HG03571 (cell line): ENCODE results near the gene GRIK5.
"Not testable (repeated sequence)": the region's sequence is repeated elsewhere in the genome, so short reads cannot be mapped to it uniquely, and the experiment has no call there.

Experiments
- ATAC-seq: cut with Tn5 transposase; IDR thresholded peaks from one replicate; pipeline ENCODE4 v1.9.1; 2021; ENCODE audit not compliant: unreplicated experiment

The GRIK5 gene

DNA sequence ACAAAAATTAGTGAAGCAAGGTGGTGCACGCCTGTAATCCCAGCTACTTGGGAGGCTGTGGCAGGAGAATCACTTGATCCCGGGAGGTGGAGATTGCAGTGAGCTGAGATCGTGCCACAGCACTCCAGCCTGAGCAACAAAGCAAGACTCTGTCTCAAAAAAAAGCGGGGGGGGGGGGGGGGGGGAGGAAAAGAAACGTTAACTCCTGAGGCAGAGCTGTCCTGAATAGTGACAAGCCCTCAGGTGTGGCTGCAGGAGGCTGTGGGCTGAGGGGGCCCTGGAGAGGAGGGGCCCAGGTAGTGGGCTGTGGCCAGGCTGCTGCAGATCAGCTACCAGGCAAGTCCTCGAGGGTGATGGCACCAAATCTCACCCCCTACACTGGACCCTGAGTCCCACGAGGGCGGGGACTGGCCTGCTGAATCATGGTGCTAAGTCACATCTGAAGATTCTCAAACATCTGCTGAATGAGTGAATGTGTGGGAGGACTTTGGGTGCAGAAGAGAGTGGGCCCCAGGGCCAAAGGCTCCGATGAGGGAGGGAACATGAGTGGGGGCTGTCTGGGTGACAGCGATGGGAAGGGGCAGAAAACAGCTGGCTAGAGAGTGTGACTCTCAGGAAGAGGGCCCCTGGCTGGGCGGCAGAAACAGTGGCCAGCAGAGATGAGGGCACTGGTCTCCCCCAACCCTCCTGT, 51.4 kb downstream of the GRIK5 start:
- ATAC-seq, result no peak

DNA sequence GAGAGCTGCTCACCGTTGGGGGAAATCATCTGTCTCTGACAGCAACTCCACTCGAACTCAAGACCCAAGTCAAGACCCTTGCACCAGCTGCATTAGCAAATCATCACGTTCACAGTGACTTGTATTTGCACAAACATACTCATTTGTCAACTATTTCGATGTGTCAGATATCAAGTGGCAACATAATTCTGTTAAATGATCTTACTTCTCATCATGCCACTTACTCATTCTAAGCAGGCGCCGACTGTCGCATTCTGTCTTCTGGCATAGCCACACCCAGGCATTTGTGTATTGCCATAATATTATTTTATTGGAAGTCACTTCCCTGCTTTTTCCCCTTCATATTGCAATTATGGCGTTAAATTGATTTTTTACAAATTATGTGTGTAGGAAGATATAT, 53.0 kb downstream of the GRIK5 start:
- ATAC-seq, result no peak

DNA sequence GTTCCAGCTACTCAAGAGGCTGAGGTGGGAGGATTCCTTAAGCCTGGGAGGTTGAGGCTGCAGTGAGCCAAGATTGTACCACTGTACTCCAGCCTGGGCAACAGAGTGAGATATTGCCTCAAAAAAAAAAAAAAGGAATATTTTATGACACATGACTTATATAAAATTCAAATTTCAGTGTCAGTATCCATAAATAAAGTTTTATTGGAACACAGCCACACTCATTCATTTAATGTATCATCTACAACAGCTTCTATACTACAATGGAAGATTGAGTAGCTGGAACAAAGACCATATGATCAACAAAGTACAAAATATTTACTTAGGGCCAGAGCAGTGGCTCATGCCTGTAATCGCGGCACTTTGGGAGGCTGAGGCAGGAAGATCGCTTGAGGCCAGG, 57.3 kb downstream of the GRIK5 start:
- ATAC-seq, result not testable (repeated sequence)

DNA sequence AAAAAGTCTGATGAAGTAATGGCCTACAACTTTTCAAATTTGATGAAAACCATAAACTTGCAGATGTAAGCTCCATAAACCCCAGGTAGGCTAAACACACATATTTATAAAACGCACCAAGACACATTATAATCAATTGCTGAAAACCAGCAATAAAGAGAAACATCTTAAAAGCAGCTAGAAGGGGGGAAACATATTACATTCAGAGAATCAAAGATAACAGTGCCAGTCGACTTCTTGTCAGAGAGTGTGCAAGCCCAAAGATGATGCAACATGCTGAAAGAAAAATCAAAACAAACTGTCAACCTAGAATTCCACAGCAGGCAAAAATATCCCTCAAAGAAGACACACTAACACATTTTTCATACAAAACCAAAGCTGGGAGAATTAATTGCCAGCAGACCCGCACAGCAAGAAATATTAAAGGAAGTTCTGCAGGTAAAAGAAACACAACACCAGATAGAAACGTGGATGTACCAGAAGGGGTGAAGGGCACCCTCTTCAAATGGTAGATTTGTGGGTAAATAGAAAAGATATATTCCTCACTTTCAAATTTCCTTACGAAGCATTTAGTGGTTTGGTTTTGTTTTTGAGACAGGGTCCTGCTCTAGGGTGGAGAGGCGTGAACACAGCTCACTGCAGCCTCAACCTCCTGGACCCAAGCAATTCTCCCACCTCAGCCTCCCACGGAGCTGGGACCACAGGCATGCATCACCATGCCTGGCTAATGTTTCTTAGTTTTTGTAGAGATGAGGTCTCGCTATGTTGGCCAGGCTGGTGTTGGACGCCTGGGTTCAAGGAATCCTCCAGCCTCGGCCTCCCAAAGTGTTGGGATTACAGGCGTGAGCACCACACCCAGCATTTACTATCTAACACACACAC, 59.5 kb downstream of the GRIK5 start:
- ATAC-seq, result no peak

DNA sequence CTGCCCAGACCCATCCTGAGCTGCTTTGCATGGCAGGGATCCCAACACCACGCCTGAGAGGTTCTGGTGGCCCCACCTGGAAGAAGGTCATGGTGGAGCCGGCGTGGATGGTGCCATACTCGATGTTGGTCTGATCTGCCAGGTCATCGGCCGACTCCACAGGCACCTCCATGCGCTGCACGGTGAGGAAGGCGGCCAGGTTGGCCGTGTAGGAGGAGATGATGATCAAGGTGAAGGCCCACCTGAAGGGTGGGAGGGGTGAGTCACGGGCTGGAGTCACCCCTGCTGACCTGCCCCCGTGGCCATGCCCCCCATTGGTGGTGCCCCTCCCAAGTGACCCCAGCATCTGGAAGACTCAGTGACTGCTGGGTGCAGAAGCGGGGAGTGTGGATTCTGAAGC, 63.4 kb downstream of the GRIK5 start:
- no peak for ATAC-seq

DNA sequence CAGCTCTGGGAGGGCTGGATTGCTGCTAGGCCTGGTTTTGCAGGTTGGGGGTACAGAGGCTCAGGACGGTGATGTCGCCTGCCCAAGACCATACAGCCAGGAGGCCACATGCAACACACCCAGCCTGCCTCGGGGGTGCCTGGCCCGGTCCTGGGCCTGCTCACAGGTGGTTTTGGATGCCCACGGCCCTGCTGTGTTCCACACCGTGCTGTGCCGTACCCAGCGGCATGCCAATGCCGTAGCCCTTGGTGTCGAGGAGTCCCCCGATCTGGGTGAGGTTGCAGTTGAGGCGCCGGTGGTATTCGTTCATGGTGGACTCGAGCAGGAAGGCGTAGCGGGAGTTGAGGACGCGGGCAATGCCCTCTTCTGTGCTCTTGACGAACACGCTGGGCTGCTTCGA, 64.5 kb downstream of the GRIK5 start:
- ATAC-seq, result no peak

DNA sequence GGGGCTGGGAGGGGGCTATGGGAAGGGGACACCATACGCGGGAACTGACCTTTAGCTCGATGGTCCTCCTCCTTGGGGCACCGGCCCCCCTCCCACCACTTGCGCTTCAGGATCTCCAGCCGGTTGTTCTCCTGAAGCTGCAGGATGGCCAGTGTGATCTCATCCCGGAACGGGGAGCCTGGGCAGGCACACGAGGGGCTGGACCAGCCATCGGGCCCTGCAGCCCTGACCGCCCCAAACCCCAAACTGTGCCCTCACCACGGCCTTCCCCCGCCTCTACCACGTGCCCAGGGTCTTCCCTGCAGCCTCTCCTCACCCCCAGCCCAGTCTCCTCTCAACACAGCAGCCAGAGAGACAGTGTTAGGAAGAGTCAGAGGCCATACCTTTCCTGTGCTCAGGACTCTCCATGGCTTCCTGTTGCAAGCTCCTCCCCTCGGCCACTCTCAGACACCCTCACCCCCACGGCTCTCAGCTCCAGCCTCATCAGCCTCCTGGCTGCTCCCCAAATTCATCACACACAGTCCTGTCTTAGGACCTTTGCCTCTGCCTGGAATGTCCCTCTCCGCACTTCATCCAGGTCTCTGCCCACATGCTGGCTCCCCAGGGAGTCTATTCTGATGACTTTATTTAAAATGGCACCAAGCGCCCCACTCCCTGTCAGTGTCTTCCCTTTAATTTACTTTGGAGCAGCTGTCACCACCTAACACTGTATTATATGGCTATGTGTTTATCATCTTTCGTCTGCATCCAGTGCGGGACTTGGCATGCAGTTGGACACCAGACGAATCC, 66.3 kb downstream of the GRIK5 start:
- ATAC-seq, result no peak

DNA sequence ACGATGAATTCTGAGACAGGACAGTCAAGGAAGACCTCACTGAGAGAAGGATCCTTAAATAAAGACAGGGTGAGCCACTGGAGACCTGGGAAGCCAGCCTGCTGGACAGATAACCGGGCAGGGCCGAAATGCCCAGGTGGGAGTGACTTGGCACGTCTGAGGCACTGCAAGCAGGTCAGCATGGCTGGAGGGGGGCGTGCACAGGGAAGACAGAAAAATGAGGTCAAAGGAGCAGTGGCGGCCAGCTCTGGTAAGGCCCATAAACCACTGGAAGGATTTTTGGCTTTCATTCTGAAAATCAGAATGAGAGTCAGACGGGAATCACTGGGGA, 70.2 kb downstream of the GRIK5 start:
- ATAC-seq, result no peak

DNA sequence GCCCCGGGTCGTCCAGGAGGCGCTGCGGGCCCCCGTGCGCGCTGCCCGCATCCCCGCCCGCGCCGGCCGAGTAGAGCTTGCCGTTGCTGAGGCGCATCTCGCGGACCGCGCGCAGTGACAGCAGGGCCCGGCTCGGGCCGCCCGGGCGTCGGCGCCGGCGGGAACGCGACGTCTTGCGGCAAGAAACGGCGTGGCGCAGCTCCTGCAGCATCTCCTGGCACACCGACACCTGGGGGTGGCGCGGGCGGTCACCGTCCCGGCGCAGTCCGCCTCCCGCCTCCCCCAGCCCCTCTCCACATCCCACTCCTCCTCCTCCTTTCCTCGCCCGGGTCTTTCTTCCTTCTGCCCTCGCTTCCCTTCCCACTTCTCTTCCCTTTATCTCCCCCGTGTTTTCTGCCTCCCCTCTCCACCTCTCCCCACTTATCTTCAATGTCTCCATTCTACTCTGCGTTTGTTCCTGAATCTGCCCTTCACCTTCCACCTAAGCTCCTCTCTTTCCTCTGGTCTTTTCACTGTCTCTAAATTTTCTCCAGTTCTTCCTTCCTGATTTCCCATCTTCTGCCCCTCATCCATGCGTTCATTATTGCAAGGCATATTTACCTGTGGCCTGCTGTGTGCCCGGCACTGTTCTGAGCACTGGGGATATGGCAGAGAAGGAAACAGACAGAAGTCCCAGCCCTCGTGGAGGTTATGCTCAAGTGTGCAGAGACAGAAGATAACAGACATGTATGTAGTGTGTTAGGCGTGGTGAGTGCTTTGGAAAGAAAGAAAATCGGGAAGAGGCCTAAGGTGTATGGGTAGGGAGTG, 70.7 kb downstream of the GRIK5 start:
- ATAC-seq, result no peak

DNA sequence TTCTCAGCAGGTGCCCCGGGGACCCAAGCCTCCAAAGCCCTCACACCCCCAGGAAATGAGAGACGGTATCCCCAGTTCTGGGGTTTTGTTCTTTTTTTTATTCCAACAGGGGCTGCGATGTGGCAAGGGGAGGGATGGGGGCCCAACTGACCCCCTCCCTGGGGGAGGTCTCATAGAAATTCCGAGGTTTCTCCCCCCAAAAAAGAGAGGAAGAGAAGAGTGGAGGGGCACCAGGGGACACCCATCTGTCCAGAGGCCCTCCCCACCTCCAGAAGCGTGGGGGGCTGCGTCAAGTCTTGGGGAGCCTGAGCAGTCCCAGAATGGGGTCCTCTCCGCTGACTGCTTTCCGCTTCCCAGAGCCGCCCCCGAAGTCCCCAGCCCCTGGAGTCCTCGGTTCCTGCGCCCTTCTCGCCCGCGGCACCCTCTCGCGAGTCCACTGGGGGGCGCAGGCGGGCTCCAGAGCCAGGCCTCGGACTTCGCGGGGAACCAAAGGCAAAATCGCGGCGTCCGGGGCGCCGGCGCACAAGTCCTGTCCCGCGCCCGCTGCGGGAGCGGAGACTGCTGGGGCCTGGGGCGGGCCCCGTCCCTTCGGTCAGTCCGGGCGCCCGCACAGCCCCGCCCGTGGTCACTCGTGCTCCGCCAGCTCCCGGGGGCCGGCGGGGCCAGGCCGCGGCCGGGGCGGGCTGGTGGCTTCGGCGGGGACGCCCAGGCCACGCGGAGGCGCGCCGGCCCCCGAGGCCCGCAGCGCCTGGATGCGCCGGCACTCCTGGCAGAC, 71.6 kb downstream of the GRIK5 start:
- no peak for ATAC-seq

DNA sequence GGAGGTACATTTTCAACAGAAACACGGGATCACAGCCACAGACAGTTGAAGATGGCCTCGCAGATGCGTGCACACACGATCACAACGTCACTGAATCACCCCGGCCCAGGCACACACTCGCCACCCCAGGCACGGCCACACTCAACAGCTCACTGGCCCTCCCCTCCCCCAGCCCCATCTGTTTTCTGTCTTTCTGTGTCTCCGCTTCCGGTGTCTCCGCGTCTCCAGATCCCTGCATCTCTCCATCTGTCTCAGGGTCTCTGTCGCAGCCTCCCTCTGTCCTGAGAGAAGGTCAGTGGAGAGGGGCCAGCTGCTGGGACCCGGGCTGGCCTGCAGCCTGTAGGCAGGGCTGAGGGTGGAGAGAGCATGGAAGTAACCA, 72.2 kb downstream of the GRIK5 start:
- ATAC-seq, result no peak

DNA sequence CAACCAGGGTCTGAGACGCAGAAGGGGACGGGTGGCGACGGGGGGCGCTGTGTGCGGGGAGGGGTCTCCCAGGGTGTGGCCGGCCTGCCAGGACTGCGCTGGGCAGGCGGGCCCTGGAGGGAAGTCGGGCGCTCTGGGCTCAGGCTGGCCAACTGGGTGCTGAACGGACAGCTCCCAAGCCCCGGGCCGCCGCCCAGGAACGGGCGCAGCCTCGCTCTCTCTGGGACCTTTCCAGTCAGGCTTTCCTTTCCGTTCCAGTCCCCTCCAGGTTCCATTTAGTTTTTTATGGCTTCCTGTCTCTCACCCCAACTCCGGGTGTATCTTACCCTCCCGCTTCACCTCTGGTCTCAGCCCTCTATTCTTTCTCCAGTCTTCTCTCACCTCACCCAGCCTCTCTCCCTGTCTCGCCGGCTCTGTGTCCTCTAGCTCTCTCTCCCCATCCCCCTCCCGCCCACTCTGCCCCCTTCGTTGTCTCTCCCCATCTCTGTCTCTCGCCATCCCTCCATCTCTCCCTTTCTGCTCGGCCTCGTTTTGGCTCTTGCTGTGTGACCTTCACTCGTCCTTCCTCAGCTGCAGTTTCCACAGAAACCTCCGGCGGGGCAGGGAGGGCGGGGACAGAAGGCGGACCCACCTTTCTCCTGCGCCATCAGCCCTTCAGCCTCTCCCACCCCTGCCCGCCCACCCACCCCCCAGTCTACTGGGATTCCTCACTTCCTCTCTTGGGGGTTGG, 72.7 kb downstream of the GRIK5 start:
- ATAC-seq, result no peak

DNA sequence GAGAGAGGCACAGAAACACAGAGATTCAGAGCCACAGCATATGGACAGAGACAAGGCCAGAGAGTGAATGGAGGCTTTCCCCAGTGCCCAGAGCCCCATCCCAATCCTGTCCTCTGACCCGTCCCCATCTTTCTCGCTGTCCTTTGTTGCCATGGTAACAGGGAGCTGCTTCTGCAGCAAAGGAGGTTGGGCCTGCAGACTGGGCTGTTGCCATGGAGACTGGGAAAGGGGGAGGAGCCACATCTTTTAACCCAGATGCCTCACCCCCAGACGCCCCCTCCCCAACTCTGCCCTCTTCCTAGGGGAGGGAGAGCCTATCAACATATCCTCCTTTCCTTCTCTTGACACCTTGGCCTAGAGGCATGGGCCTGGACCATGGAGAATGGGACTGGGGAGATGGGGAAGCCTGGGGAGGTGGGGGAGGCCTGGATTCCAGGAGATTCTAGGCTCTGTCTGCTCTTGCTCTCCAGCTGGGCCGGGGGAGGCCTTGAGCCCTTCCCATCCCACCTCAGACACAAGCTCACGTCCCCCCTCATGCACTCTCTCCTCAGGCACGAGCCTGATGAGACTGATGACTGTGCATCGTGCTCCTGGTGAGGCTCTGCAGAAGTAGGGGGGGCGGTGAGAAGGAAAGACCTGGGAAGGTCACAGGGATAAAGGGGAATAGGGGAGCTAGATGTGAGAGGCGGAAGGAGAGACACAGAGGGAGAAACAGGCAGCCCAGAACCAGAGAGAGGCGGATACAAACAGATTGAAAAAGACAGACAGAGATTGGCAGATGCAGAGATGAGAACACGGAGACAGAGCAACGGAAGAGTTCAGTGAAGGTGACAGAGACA, 73.8 kb downstream of the GRIK5 start:
- no peak for ATAC-seq

DNA sequence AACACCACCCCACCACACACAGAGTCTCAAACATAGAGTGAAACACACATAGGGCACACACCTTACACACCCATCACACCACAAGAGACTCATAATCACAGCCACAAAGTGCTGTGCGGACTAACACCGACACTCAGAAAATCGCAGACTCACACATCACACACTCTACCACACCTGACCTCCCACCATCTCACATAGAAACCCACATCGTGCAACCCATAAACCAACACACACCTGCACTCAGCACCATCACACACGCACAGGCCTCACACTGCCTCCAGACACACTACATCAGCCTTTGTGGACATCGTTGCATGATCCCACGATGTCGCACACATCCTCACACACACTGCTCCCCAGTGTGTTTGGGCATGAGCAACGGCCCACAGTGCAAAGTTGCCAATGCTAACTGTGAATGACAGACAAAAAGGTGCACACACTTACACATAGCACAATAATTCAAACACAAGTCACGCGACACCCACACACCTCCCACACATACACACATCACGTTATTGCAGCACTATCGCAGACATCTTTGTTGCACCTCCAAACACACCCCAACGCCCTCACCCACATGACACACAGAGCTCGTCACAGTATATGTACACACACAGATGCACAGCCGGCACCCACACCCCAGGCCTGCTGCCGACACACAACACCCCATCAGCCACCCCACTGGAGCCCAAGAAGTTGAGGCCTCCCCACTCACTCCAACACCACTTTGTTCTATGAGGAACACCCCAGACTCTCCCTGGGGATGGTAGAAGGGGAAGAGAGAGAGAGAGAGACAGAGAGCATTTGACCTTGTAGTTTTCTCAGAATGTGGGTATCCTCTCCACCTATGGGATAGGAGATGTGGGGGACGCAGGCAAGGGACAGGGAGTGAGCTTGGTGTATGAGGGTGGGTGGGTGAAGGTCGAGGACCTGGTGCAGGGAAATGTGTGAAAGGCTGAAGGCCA, 74.7 kb downstream of the GRIK5 start:
- no peak for ATAC-seq

DNA sequence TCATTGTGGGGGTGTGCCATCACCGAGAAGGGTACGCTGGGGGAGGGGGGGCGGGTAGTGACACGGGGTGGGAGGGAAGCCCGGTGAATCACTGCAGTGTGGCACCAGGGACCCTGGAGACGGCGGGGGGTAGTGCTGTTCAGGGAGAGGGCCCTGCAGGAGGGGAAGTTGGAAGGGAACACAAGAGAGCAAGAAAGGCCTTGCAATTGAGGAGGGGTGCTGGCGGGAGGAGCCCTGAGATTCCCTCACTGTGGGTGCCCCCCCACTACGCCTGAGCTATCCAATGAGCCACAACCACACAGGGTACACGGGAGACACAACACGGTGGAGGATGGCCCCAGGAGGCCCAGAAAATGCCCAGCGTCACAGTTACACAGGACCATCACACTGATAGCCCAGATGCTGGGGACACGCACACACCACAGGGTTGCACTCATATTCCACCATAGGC, 75.5 kb downstream of the GRIK5 start:
- no peak for ATAC-seq

DNA sequence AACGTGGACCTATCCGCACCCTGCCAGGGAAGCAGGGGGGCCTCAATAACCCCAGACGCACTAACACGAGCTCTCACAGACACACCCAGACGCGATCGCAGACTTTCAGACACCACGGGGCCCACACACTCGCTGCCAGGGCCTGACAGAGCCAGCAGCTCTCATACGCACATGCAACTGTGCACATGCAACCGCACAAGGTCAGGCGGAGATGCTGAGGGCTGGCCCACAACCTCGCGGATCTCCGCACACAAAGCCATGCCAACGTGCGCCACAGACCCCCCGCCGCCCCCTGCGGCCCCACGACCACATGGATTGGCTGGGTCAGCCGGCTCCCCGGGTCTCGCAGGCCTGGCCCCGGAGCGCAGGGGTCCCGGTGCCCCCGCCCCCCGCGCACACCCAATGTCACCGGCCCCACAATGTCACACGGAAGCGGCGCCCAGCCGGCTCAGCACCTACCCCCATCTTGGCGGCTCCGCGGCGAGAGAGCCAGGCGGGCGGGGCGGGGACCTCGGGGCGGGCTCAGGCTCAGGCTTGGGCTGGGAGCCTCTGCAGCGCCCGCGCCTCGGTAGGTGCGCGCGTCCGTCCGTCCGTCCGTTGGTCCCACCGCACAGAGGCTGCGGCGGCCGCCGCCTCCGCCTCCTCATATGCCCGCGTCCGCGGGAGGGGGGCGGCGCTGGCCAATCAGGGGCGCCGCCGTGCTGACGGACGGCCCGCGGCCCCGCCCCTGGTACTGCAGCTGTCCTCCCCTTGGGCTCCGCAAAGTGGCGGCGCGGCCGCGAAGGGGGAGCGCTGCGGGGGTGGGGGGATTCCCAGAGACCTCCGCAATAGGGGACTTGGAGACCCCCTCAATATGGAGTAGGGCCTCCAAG, 76.2 kb downstream of the GRIK5 start, which contains the start of gene ATP1A3:
Gene ATP1A3, minus strand, starts transcription at position 619 of the 872 bp plus-strand sequence. Its CDS starts 154 bp downstream, at position 465.
- no peak for ATAC-seq
